Osteocyte (in vitro differentiated cells): ENCODE measurements around the gene CCSER2. TPM values are rescaled to one million over a fixed set of nuclear protein-coding genes. Genes with fewer than 3 reads are reported as not detected.
A peak's percentile ranks its signal among the peaks of the same experiment; 100 is the strongest.

Experiments used
- DNase-seq: peaks from one replicate; pipeline ENCODE4 v3.0.0; 2021; ENCODE audit warnings: mixed read lengths; ENCODE audit not compliant: unreplicated experiment; ENCODE audit errors: extremely low spot score
- H3K27ac Mint-ChIP-seq: one replicate; pipeline ENCODE4 v1.8.0; 2021; ENCODE audit warnings: mild to moderate bottlenecking, mixed read lengths; ENCODE audit not compliant: unreplicated experiment
- H3K27me3 Mint-ChIP-seq: one replicate; pipeline ENCODE4 v1.8.0; 2021; ENCODE audit warnings: mixed read lengths; ENCODE audit not compliant: unreplicated experiment
- H3K36me3 Mint-ChIP-seq: one replicate; pipeline ENCODE4 v1.8.0; 2021; ENCODE audit warnings: mixed read lengths; ENCODE audit not compliant: unreplicated experiment
- H3K4me1 Mint-ChIP-seq: one replicate; pipeline ENCODE4 v1.8.0; 2021; ENCODE audit warnings: mixed read lengths; ENCODE audit not compliant: unreplicated experiment
- H3K4me3 Mint-ChIP-seq: one replicate; pipeline ENCODE4 v1.8.0; 2021; ENCODE audit warnings: mild to moderate bottlenecking, moderate library complexity, mixed read lengths; ENCODE audit not compliant: unreplicated experiment
- H3K9me3 Mint-ChIP-seq: one replicate; pipeline ENCODE4 v1.8.0; 2021; ENCODE audit warnings: mixed read lengths; ENCODE audit not compliant: unreplicated experiment
- total RNA-seq: library from RNA; stranded (reverse); gene quantifications from 2 replicates; pipeline ENCODE4 v1.2.1, GENCODE V29; 2021
- TF ChIP-seq, protein P1 (sequence below): fragments of 200-600 bp; sonication (generic); IDR thresholded peaks from 2 replicates; pipeline ENCODE4 v1.5.0; 2021; ENCODE audit warnings: antibody characterized with exemption, mild to moderate bottlenecking, moderate library complexity

The CCSER2 gene
- total RNA-seq, 1 donor from 2014 or later: 70.3 TPM

DNA sequence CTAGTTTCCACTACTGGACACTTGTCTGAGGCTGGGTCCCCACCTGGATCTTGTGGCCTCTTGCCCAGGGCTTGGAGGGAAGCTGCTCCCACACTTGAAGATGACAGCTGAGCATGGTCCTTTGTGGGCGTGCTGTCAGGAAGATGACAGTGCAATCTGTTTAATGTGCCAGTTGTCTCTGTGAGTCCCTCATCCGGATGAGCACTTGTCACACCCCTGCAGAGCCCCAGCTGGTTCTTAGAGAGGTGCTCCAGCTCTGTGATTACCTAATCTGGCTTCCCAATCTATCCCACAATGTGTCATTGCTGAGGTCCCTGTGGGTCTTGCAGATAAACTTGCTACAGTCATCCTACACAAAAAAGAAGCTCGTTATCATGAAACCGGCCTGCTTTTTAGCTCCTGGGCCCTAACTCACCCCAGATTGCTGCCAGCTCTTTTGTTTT, 34.8 kb upstream of the CCSER2 start:
- Mint-ChIP-seq H3K27ac (no peak overlapping the region), H3K36me3 (no peaks in the 10 kb centered on the region), H3K4me3 (no peak overlapping the region), H3K4me1 (peaks cover 15% of the 10 kb centered on the region), H3K27me3 (peaks cover 2% of the 10 kb centered on the region), H3K9me3 (no peaks in the 10 kb centered on the region)
- TF ChIP-seq, protein P1, sequence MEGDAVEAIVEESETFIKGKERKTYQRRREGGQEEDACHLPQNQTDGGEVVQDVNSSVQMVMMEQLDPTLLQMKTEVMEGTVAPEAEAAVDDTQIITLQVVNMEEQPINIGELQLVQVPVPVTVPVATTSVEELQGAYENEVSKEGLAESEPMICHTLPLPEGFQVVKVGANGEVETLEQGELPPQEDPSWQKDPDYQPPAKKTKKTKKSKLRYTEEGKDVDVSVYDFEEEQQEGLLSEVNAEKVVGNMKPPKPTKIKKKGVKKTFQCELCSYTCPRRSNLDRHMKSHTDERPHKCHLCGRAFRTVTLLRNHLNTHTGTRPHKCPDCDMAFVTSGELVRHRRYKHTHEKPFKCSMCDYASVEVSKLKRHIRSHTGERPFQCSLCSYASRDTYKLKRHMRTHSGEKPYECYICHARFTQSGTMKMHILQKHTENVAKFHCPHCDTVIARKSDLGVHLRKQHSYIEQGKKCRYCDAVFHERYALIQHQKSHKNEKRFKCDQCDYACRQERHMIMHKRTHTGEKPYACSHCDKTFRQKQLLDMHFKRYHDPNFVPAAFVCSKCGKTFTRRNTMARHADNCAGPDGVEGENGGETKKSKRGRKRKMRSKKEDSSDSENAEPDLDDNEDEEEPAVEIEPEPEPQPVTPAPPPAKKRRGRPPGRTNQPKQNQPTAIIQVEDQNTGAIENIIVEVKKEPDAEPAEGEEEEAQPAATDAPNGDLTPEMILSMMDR: no peak
- no peak for DNase-seq

DNA sequence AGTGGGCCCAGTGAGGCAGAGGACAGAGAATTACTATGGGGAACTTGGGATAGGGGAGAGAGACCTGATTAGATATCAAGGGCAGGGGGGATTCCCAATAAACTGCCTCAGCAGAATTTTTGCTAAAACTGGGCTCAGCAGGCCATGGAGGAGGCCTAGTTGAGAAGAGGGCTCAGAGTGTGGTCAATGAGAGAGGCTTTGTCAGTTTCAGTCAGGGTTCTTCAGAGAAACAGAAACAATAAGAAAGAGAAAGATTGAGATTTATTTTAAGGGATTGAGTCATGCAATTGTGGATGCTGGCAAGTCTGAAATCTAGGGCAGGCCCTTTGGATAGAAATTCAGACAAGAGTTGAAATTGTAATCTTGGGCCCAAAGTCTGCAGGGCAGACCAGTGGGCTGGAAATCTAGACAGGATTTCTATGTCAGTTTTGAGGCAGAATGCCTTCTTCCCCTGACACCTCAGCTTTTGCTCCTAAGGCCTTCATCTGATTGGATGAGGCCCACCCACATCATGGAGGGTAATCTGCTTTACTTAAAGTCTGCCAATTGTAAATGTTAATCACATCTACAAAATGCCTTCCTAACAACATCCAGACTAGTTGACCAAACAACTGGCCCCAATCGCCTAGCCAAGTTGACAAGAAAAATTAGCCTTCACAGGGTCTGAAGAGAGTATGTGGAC, 33.5 kb upstream of the CCSER2 start:
- DNase-seq: no peak
- Mint-ChIP-seq H3K27me3 (no peaks in the 10 kb centered on the region), H3K27ac (no peak overlapping the region), H3K9me3 (no peaks in the 10 kb centered on the region), H3K36me3 (no peaks in the 10 kb centered on the region), H3K4me1 (peaks cover 15% of the 10 kb centered on the region), H3K4me3 (no peak overlapping the region)
- TF ChIP-seq, protein P1: no peak

DNA sequence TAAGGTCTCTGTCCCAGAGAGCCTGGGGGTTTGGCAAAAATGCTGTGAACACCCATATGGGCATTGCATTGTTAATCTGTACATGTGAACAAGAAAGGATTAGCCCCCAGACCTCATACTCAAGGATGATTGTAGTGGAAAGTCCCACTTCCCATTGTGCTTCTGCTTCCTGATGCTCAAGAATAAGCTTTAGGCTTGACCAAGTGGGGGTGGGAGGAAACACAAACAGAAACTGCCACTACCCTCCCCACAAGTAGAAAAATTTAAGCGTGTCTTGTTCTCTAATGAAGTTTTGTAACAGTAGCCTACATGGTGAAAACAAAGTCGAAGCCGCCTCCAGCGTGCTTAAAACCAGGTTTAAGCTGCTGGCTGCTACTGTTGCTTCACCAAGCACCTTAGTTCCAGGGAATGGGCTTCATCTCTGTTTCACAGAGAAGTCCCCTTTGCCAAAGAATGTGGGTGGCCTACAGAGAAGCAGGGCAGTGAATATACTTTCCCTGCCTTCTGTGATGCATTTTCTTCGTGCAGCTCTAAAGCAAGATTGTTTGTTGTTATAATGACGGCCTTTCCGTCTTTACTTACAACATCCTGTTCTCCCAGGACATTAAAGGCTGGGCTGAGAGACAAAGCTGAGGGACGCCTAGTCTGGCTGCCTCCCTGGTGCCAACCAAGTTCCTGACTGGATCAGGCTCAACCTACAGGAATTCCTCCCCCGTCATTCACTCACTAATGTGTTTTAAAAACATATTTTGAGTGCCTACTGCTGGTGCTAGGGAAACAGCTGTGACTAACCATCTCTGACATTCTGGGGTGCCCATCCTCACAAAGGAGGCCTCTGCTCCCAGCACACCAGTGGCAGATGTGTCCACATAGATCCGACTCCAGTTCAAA, 32.1 kb upstream of the CCSER2 start:
- DNase-seq: no peak
- H3K27ac Mint-ChIP-seq: peak overlapping the region; percentile 75
- H3K4me3 Mint-ChIP-seq: no peak overlapping the region
- H3K9me3 Mint-ChIP-seq: no peaks in the 10 kb centered on the region
- H3K36me3 Mint-ChIP-seq: no peaks in the 10 kb centered on the region
- TF ChIP-seq, protein P1: no peak
- H3K4me1 Mint-ChIP-seq: peaks cover 15% of the 10 kb centered on the region
- H3K27me3 Mint-ChIP-seq: no peaks in the 10 kb centered on the region

DNA sequence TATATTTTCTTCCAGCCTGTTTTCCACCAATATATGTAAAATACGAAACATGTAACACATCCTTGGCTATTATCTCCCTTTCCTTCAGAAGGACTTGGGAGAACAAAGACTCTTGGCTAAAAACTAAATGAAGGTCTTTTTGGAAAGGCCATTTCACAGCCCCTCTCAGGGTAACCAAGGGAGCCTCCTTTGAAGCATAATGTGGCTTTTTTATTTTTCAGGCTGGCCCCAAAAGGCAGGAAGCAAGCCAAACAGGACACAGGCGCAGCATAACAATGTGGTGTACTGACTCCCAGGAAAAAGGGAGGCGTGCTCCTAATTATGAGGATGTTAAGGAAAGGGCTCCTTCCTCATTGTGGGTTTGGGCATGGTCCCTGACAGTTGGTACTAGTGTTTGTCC, 30.3 kb upstream of the CCSER2 start:
- Mint-ChIP-seq H3K27ac (no peak overlapping the region), H3K4me1 (peaks cover 15% of the 10 kb centered on the region), H3K9me3 (no peaks in the 10 kb centered on the region), H3K36me3 (no peaks in the 10 kb centered on the region), H3K27me3 (peaks cover 2% of the 10 kb centered on the region), H3K4me3 (no peak overlapping the region)
- DNase-seq: no peak
- TF ChIP-seq, protein P1: no peak

DNA sequence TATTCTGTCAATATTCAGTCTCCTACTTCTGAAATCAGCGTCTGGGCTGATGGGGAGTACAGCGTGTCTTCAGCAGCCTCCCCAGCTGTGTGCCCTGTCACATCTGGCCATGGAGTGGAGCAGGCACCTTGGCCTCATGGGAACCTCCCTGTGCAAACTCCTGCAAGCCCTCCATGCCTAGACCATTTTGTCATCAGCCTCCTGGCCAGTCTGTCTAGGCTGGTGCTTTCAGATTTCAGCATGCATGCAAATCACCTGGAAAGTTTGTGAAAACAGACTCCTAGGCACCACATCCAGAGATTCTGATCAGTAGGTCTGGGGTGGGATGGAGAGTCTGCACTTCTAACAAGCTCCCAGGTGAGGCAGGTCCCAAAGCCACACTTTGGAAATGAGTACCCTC, 26.2 kb upstream of the CCSER2 start:
- Mint-ChIP-seq H3K4me1 (no peaks in the 10 kb centered on the region), H3K9me3 (no peaks in the 10 kb centered on the region), H3K4me3 (no peak overlapping the region), H3K27me3 (peaks cover 14% of the 10 kb centered on the region), H3K36me3 (no peaks in the 10 kb centered on the region), H3K27ac (no peak overlapping the region)
- TF ChIP-seq, protein P1: no peak
- no peak for DNase-seq
